ENCODE measurements around the gene PRSS3. TPM values are rescaled to one million over a fixed set of nuclear protein-coding genes. Genes with fewer than 3 reads are reported as not detected.

The PRSS3 gene
- total and polyA plus RNA-seq, 9 of the 15 experiments (the other 6 are each of a cell fraction or from before 2014, with no cell fraction given) = 0.35 to 0.42 TPM; not detected in 7

GRCh38 chr9:33840381-33840780 is 45.0 kb downstream of the PRSS3 start:
- Histone ChIP-seq H3K27me3 (ENCODE audit: control insufficient read depth in 2 of 2, insufficient read depth in 2 of 2, low read length in 2 of 2) (no peaks in the 10 kb centered on the region), H2AFZ (ENCODE audit: low read depth, low read length) (no peak overlapping the region), H3K36me3 (ENCODE audit: control insufficient read depth, insufficient read depth, low read length) (no peaks in the 10 kb centered on the region), H4K20me1 (replicated peaks; ENCODE audit: control insufficient read depth, insufficient read depth, low read length) (no peaks in the 10 kb centered on the region), H3K9ac (ENCODE audit: insufficient read depth in 1 of 2, low read depth in 2 of 2, low read length in 2 of 2) (no peak overlapping the region), H3K4me3 (no peak overlapping the region), H3K4me2 (ENCODE audit: insufficient read depth, low read length) (no peak overlapping the region), H3K79me2 (ENCODE audit: control insufficient read depth, insufficient read depth, low read length) (peaks cover 86% of the 10 kb centered on the region), H3K9me1 (ENCODE audit: control insufficient read depth, insufficient read depth, low read length) (no peaks in the 10 kb centered on the region), H3K27ac (ENCODE audit: extremely low read depth, low read depth, low read length) (no peak overlapping the region), H3K9me3 (replicated peaks; ENCODE audit: control insufficient read depth, insufficient read depth, low read depth, low read length) (no peaks in the 10 kb centered on the region), H3K4me1 (replicated peaks in 1 of 2; ENCODE audit: control insufficient read depth in 2 of 2, insufficient read depth in 2 of 2, low read length in 2 of 2) (peaks cover 0 to 4% of the 10 kb centered on the region in 2 experiments; a peak in 1 of 5 replicates)
- intact Hi-C loops (cut with micrococcal nuclease) = no loop called here
- no peak for TF ChIP-seq ZNF253 (CRISPR knock-in tag; conservative IDR thresholded peaks at IDR 0.05)
- TF ChIP-seq CTCF (IDR thresholded peaks at IDR 0.05 in 2 of 3, conservative IDR thresholded peaks at IDR 0.05 in 1 of 3; ENCODE audit: insufficient read depth in 2 of 3, low read depth in 1 of 3, low read length in 3 of 3) = no peak
- no peak for TF ChIP-seq CBFA2T3 (IDR thresholded peaks at IDR 0.05)
- TF ChIP-seq NBN (IDR thresholded peaks at IDR 0.05; ENCODE audit: low read depth) = no peak
- TF ChIP-seq NFE2 (IDR thresholded peaks at IDR 0.05; ENCODE audit: low read depth) = no peak
- TF ChIP-seq, protein P1, sequence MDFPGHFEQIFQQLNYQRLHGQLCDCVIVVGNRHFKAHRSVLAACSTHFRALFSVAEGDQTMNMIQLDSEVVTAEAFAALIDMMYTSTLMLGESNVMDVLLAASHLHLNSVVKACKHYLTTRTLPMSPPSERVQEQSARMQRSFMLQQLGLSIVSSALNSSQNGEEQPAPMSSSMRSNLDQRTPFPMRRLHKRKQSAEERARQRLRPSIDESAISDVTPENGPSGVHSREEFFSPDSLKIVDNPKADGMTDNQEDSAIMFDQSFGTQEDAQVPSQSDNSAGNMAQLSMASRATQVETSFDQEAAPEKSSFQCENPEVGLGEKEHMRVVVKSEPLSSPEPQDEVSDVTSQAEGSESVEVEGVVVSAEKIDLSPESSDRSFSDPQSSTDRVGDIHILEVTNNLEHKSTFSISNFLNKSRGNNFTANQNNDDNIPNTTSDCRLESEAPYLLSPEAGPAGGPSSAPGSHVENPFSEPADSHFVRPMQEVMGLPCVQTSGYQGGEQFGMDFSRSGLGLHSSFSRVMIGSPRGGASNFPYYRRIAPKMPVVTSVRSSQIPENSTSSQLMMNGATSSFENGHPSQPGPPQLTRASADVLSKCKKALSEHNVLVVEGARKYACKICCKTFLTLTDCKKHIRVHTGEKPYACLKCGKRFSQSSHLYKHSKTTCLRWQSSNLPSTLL (IDR thresholded peaks at IDR 0.05) = no peak
- TF ChIP-seq CBX3 (IDR thresholded peaks at IDR 0.05; ENCODE audit: borderline replicate concordance in 1 of 2, low read length in 2 of 2) = no peak
- in situ Hi-C loops (cut with MboI) = no loop called here
- DNase-seq (ENCODE audit: extremely low read depth in 1 of 4, low spot score in 3 of 4) (no peak), ATAC-seq (no peak), FAIRE-seq (no peak)
- POLR2A ChIA-PET = no interaction called here
- BruUV-seq (replicated peaks) = no TSS peak
- WGBS (ENCODE audit: insufficient coverage, low coverage, missing lambda C conversion rate) = 100% methylated on average over 2 of the region's 2 CpGs
- CTCF ChIA-PET (ENCODE audit: low intra/inter-chr PET ratio) = no interaction called here
